Left forelimb (tissue), 1 donor: Measurements from ENCODE around the gene PSMB4.
A peak's percentile ranks its signal among the peaks of the same experiment; 100 is the strongest.
"Not testable (repeated sequence)": the region's sequence is repeated elsewhere in the genome, so short reads cannot be mapped to it uniquely, and the experiment has no call there.

Experiments used
- DNase-seq: peaks from one replicate; pipeline ENCODE4 v3.0.0-alpha.2; 2018; ENCODE audit warnings: low spot score

PSMB4 gene

DNA sequence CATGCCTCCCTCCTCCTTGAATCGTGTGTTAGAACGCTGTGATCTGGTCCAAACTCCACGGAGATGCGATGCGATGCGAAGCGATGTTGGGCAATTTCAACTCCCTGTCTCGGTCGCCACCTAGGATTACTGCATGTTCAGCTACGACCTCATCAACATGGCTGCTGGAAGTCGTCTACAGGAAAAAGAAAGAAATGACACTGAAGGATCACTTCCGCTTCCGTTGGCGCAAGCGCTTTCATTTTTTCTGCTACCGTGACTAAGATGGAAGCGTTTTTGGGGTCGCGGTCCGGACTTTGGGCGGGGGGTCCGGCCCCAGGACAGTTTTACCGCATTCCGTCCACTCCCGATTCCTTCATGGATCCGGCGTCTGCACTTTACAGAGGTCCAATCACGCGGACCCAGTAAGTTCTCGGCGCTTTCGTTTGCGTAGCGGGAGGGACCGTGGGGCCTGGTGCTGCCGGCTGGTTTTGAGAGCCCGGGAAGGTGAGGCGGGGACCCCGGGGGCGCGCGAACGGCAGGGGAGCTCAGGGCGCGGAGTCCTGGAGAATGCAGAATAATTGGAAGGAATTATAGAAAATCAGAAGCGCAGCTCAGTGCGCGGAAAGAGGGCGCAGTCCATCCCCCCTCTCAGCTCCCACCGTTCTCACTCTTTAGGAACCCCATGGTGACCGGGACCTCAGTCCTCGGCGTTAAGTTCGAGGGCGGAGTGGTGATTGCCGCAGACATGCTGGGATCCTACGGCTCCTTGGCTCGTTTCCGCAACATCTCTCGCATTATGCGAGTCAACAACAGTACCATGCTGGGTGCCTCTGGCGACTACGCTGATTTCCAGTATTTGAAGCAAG lies at the start of gene PSMB4:
PSMB4 (plus strand) TSS at position 250 of the 848 bp plus-strand sequence; CDS start at position 265, 15 bp downstream.
- DNase-seq: peak; percentile 87

GRCh38 chr1:151350323-151350722 lies 49.0 kb upstream of the PSMB4 start:
- DNase-seq: not testable (repeated sequence)

GRCh38 chr1:151352021-151352718 lies 47.2 kb upstream of the PSMB4 start:
- no peak for DNase-seq

DNA sequence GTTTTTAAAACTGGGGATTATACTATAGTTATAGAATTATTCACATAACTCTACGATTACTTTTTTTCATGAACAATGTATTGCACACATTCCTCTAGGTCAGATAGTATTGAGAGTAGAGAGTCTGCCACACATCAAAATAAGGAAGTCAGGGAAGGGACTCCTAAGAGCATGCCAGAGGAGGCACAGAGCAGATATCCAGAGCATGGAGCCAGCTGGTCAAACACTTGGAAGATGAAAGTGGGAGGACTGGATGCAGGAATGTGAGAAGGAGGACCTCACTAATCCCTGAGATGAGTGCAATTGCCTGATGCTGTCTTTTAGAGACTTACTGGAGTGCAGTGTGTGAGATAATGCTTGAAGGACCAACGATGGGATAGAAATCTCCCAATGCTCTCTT lies 42.7 kb upstream of the PSMB4 start:
- no peak for DNase-seq

- no peak for DNase-seq
Measured at GRCh38 chr1:151361883-151362282, 37.5 kb upstream of the PSMB4 start.

- DNase-seq: no peak
Measured at GRCh38 chr1:151362308-151363155, 36.8 kb upstream of the PSMB4 start.

- DNase-seq: no peak
Measured at GRCh38 chr1:151364996-151365395, 34.4 kb upstream of the PSMB4 start.

DNA sequence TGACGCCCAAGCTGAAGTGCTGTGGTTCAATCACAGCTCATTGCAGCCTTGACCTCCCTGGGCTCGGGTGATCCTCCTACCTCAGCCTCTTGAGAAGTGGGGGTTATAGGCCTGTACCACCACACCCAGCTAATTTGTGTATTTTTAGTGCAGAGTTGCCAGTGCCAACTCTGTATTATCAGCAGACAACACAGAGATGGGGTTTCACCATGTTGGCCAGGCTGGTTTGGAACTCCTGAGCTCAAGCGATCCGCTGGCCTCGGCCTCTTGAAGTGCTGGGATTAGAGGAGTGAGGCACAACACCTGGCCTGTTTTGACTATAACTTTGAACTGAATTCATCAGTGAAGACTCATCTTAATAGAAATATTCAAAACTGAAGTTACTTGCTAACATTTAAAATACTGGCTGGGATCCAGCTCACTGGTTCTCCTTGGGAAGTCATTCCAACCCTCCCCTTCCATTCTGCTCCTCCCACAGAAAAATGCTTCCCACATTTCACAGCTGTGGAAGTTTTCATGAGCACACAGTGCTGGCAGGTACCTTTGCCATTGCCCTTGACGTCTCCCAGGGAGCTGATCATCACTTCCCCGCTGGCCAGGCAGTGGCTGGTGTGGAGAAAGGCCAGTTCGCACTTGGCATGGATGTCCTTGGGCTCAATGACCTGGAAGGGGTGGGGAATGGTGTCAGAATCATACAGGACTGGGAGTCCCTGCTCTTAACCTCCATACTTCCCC lies 31.5 kb upstream of the PSMB4 start:
- DNase-seq: no peak

DNA sequence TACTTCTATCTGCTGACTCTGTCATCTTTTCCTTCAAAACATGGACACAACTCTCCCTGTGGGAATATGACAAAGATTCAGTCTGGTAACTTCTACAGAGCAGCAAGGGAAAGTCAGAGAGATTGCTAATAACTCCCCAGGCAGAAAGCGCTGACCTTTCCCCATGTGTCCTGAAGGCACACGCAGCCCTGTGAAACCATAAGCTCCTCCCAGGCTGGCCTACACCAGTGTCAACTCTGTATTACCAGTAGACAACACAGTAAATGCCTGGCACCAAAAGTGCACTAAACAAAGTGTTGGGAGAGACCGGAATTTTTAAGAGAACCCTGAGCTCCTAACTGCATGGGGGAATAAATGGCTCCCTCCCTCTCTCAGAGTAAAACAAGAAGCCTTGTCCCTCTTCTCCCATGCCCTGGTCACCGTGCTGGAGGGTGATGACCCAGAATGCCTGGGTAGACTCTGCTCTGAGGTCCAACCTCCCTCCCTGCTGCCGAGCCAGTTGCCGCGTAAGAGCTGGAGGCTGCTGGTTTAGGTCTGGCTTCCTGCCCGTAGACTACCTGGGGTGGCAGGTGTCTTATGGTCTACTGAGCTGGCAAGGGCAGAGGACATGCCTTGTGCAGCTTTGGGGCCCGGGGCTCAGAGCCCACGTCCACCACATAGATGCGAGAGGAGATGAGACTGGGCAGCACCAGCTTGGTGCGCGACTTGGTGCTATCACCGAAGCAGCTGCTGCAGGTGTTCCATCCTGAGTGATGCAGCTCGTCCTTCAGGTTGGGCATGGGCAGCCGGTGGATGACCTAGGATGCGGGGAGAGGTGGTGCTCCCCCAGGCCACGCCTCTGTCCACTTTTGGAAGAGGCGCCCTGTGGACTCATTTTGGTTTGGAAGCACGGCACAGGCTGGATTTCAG lies 30.7 kb upstream of the PSMB4 start:
- DNase-seq: no peak

GRCh38 chr1:151369302-151369610 lies 30.1 kb upstream of the PSMB4 start:
- DNase-seq: no peak

- no peak for DNase-seq
Measured at GRCh38 chr1:151369621-151370048, 29.7 kb upstream of the PSMB4 start.

GRCh38 chr1:151370211-151370911 lies 29.0 kb upstream of the PSMB4 start:
- DNase-seq: no peak

DNA sequence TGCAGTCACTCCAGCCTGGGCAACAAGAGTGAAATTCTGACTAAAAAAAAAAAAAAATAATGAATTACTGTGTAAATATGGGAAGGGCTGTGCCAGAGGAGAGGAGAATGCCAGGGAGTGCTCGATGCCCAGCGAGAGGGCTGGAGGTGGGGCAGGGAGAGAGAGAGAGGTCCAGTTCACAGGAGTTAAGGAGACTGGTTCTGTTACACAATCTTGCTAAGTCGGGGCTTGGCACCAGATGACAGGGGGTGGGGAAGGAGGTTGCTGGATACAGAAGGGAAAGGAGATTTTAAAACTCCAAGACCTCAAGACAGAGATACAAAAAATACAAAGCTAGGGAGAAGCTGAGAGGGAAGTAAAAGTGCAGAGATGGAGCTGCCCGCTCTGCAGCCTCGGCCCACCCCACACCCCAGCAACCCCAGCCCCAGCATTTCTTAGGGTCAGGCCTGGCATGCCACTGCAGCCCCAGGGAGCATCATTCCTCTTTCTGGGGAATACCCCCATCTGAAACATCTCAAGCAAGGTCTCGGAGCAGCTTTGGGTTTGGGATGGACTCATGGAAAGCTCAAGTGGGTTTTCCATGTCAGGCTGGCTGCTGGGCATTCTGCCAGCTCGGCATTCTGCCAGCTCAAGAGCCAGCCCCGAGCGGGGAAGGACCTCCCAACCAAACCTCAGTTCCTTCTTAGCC lies 27.9 kb upstream of the PSMB4 start:
- no peak for DNase-seq

DNA sequence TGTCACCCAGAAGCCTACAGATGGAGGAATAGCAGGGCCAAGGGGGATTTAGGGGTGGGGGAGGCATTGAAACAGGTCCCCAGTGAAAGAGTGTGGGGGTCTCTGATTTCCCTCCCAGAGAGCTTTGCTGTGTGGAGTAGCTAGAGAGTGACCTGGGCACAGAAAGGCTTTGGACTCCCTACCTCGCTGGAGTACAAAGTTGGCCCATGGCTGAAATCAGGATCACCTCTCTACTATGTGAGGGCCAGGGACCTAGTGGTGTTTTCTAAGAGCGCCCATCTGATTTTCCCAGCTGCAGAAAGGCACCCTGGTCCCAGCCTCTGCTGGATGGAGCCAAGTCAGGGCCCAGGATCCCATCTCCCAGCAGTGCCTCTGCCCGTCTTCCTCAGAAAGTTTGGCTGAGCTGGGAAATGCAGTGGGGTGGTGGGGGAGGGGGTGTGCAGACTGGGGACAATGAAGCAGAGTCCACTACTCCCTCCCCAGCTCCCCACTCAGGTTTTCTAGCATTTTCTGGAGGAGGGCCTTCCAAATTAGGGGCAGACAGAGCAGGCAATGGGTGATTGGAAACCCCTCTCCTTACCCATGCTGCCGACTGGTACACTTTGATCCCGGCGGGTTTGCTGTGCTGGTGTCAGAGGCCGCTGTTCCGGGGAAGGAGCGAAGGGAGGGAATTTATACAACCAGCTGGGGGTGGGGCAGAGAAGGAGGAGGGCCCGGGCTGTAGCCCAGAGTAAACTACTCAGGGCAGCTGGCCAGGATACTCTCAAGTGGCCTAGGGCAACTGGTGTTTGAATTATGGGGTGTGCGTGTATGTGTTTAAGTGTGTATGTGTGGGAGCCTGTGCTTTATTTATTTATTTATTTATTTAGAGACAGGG lies 27.1 kb upstream of the PSMB4 start, which contains the start of gene SELENBP1:
SELENBP1 (minus strand) TSS at position 648 of the 877 bp plus-strand sequence; CDS start at position 584, 64 bp downstream.
- DNase-seq: peak; percentile 76

GRCh38 chr1:151373196-151373595 lies 26.2 kb upstream of the PSMB4 start:
- DNase-seq: no peak

- no peak for DNase-seq
Measured at GRCh38 chr1:151377150-151377884, 22.1 kb upstream of the PSMB4 start.

GRCh38 chr1:151384584-151384983 lies 14.8 kb upstream of the PSMB4 start:
- no peak for DNase-seq

GRCh38 chr1:151386002-151386401 lies 13.4 kb upstream of the PSMB4 start:
- no peak for DNase-seq
